Stimulated activated CD8-positive, alpha-beta memory T cell treated with anti-CD3 and anti-CD28 coated beads, Interleukin-12 subunit alpha, Interleukin-12 subunit beta, amount 100 ng/mL, for 24 hours (primary cell): ENCODE measurements around the gene KLRC4.
"Not testable (repeated sequence)": the region's sequence is repeated elsewhere in the genome, so short reads cannot be mapped to it uniquely, and the experiment has no call there.

ENCODE experiments used
- DNase-seq: peaks from one replicate; pipeline ENCODE4 v3.0.0-alpha.2; 2020; ENCODE audit errors: extremely low read depth

KLRC4 gene

DNA sequence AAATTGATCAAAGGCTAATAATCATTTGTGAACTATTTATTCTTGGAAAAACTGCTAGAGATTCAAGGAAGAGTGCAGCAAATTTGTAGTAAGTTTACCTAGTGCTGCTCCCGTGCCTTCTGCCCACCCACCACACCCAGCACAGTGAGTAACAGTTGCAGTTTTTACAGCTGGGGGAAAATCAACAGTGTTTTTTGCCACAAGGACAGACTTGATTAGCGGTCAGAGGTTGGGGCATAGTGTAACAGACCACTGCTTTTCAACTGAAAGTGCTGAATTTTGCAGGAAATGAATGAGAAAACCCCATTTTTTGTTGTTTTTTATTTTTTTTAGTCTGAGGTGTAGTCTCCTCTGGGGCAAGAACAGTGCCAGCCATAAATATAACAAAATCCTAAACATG is 12.3 kb downstream of the KLRC4 start:
- no peak for DNase-seq

DNA sequence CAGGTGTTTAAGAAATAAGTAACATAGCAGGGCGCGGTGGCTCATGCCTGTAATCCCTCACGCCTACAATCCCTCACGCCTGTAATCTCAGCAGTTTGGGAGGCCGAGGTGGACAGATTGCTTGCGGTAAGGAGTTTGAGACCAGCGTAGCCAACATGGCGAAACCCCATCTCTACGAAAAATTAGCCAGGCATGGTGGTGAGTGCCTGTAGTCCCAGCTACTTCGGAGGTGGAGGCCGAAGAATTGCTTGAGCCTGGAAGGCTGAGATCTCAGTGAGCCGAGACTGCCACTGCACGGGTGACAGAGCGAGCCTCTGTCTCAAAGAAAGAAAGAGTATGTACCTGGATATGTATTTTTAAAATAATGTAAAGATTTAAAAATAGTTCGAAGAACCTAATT is 13.4 kb downstream of the KLRC4 start:
- DNase-seq: not testable (repeated sequence)

DNA sequence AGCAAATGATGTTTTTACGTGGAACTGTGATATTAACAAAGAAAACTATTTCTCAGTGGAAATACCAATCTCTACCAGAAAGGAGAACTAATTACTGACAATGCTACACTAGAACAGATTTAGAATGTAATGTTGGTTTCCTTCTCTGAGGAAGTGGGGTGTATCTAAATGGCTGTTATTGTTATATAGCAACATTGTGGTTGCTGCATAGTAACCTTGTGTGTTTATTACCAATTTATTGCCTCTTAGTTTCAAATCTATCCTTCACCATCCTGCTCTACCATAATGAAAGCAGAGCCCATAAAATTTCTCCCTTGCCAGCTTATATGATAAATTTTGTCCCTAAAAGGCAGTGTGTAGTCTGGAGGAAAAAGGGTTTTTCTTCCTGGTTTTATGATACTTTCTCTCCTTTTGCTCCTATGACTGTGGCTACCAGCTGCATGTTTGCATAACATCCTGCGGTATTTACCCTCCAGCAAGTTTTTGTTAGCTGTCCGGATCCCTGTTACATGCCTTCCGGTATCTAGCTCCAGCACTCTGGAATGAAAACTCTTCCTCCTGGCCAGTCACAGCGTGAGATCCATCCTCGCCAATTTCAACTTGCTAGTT is 14.1 kb downstream of the KLRC4 start:
- DNase-seq: no peak

DNA sequence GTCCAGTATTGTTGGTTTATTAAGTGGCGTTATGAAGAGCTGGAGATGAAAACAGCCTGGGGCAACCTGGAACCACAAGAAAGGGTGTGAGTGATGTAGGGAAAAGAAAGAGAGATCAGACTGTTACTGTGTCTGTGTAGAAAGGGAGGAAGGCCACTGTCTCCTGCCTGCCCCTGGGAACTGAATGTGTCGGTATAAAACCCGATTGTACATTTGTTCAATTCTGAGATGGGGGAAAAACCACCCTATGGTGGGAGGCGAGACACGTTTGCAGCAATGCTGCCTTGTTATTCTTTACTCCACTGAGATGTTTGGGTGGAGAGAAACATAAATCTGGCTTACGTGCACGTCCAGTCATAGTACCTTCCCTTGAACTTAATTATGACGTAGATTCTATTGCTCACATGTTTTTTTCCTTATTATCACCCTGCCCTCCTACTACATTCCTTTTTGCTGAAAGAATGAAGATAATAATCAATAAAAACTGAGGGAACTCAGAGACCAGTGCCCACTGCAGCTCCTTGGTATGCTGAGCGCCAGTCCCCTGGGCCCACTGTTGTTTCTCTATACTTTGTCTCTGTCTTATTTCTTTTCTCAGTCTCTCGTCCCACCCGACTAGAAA is 14.9 kb downstream of the KLRC4 start:
- not testable (repeated sequence) for DNase-seq

DNA sequence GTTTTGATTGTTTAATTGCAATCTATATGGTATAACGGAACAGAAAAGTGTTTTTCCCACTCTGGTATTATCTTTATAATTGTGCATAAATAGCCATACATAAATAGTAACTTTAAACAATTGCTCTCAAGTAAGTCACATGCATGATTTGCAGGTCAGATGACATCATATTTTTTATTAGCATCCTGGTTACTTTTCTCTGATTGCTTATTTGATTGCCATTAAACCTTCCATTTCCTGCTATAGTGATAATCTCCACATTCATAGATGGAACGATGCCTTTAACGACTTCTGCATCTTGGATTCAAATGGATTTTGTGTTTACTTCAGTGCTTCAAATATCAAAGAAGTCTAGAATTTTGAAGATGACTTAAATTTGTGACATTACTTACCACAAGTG is 16.3 kb downstream of the KLRC4 start:
- no peak for DNase-seq

DNA sequence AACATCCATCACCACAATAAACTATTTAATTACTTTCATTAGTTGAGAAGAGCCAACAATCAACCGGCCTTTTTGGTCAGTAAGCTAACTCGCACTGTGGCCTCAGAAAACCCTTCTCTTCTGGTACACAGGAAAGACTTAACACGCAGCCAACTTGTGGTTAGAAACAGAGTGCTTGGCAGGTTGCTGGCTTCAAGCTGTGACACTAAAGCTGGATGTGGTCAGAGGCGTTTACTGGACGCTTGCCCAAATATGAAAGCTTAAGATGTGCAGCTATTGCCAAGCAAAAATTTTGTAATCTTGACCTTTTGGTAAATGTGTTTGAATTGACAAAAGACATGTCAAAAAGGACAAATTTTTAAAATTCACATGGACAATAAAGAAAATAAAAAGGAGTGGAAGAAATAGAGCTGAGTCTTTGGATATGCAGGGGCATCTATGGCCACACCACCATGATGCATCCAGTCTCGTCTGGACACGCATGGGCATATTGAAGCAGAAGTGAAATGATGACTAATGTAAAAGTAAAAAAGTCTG is 17.1 kb downstream of the KLRC4 start:
- no peak for DNase-seq

DNA sequence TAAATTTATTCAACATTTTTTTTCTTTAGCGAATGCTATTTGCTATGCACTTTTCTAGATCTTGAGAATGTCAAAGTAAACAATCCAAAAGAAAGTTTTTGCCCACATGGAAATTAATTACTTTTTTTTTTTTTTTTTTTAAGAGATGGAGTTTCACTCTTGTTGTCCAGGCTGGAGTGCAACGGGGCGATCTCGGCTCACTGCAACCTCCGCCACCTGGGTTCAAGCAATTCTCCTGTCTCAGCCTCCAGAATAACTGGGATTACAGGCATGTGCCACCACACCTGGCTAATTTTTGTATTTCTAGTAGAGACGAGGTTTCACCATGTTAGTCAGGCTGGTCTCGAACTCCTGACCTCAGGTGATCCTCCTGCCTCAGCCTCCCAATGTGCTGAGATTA is 18.6 kb downstream of the KLRC4 start:
- DNase-seq: not testable (repeated sequence)

DNA sequence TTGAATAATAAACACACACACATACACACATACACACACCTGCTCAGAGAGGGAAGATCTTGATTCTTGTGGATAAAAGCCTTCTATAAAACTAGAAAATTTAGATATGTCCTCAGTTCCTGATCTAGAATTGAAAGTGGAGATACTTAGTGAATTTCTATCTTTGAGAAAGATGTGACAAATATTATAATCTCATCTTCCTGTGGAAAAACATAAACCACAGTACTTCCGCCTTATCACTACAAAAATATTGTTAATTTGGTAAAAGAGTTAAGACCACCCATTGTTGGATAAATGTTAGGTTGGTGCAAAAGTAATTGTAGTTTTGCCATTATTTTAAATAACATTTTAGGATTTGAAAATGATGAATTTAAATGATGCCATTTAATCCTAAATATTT is 19.7 kb downstream of the KLRC4 start, which contains the start of gene KLRK1:
Gene KLRK1 (minus strand): TSS at position 138 of the 400 bp plus-strand sequence. CDS start 1,231 bp downstream, outside the sequence.
- no peak for DNase-seq

DNA sequence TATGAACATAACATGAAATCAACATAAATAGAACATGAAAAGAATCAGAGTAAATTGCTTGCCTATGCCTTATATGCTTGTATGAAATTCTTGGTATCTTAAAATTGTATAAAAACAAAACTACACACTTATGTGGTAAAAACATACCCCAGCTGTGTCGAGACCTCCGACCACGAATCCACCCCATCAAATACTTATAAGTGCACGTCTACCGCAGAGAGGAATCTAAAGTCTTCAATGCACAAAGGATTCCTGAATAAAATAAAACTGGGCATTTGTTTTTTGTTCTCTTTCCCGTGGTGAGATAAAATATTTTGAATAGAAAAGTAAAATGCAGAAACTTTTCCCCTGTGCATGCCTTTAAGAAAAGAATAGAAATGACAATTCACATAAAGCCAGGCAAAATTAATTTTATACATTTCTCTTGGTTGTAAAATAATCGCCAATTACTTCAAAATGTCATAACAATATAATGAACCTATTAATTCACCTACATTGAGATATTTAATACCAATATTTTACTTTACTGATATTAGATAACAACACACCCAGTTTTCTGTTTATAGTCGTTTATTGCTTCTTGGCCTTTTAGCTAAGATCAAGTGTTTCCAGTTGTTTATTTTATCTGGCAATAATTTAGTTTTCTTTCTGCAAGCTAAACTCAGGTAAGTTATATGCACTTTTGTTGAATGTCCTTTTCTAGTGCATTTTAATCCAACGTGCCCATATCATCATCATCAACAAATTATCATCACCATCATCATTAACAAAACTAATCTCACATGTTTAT is 20.7 kb downstream of the KLRC4 start:
- no peak for DNase-seq

DNA sequence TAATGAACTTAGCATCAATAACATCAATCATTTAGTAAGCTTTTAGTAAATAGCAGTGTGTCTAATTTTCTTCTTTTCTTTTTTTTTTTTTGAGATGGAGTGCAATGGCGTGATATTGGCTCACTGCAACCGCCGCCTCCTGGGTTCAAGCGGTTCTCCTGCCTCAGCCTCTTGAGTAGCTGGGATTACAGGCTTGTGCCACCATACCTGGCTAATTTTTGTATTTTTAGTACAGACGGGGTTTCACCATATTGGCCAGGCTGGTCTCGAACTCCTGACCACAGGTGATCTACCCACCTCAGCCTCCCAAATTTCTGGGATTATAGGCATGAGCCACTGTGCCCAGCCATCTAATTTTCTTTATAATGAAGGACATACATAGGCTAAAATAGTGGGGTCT is 22.1 kb downstream of the KLRC4 start:
- DNase-seq: not testable (repeated sequence)

DNA sequence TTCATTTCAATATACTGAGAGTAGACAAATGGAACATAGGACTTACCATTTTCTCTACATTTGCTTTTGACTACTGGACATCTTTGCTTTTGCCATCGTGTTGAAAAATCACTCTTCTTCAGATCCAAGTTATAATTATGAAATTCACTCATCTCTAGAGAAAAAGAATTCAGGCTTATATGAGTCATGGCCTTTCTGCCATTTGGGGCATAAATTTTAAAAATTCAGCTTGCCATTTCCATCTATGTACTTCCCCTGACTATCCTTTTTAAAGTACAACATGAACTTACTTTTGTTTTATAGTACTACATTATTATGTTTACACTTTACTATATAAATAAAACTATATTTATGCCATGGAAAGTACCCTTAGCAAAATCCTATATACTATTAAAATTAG is 22.7 kb downstream of the KLRC4 start:
- no peak for DNase-seq

DNA sequence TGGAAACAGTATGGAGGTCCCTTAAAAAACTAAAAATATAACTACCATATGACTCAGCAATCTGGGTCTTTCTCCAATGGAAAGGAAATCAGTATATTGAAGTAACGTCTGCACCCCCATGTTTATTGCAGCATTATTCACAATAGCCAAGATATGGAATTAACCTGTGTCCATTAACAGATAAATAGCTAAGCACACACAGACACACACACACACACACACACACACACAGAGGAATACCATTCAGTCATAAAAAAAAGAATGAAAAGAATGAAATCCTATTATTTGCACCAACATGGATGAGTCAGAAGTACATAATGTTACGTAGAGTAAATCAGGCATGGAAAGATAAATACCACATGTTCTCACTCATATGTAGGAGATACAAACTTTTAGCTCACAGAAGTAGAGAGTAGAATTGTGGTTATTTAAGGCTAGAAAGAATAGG is 24.4 kb downstream of the KLRC4 start:
- no peak for DNase-seq

DNA sequence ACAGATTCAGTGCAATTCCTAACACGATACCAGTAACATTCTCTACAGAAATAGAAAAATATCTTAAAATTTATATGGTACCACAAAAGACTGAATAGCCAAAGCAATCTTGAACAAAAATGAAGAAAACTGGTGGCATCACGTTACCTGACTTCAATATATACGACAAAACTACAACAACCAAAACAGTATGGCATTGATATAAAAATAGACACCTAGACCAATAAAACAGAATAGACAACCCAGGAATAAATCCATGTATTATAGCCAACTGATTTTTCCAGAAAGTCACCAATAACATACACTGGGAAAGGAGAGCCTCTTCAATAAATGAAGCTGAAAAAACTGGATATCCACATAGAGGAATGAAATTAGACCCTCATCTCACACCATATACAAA is 25.4 kb downstream of the KLRC4 start:
- DNase-seq: no peak

DNA sequence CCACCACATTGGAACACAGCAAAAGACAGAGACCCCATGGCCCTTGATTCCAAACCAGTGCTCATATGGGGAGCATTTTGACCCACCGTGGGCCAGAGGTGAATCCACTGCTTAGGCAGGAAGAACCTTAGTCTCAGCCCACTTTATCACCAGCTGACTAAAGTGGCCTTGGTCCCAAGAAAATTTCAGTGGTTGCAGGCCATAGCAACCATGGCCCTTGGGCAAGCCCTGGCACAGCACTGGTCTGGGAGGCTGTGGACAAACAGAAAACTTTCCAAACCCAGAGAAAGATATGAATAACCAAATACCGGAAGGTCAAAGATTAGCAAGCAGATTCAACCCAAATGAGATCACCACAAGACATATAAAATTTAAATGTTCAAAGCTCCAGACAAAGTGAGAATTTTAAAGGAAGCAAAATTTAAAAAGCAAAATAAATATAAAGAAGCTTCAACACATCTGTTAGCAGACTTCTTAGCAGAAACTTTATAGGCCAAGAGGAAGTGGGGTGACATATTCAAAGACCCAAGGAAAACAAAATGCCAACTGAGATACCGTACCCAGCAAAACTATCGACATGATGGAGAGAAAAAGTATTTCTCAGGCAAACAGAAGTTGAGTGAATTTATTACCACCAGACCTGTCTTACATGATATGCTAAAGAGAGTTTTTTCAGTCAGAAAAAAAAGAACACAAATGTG is 27.5 kb downstream of the KLRC4 start:
- no peak for DNase-seq

DNA sequence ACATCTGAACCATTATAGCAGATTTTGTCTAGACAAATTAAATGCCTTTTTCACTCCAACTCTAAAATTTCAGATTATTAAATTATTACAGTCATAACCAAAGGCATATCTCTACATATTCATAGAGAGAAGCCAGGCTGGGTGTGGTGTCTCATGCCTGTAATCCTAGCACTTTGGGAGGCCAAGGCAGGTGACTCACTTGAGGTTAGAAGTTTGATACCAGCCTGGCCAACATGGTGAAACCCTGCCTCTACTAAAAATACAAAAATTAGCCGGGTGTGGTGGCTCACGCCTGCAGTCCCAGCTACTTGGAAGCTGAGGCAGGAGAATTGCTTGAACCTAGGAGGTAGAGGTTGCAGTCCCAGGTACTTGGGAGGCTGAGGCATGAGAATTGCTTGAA is 30.8 kb downstream of the KLRC4 start:
- not testable (repeated sequence) for DNase-seq

DNA sequence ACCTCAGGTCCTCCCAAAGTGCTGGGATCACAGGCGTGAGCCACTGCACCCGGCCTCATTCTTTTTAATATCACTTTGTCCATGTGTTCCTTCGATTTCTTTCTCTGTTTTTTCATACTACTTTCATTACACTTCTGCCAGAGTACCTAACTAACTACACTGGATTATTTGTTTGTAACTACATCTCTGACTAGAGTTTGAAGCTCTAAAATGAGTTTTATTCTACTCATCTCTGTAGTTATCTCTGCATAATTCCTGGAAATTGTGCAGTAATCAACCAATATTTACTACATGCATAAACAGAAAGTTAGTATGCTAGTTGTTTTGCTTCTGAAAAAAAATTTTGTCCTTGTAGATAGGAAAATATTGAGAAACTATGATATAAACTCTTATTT is 34.9 kb downstream of the KLRC4 start:
- DNase-seq: no peak

DNA sequence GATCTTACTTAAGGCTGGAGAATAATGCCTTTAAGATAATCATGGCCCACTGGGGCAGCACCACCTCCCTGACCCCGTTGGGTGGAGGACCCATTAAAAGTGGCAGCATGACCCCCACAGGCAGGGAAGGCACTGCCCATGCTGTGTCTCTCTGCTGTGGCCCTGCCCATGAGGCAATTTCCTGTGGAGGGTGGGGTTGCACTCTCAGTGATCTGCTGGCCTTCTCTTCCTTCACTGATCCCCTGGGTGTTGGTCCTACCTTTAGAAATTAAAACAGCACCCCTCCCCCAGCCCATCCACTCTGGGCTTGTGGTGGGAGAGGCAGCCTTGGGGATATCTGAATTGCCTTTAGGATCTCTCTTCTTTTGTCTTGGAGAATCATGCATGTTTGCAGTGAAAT is 37.0 kb downstream of the KLRC4 start:
- DNase-seq: no peak

DNA sequence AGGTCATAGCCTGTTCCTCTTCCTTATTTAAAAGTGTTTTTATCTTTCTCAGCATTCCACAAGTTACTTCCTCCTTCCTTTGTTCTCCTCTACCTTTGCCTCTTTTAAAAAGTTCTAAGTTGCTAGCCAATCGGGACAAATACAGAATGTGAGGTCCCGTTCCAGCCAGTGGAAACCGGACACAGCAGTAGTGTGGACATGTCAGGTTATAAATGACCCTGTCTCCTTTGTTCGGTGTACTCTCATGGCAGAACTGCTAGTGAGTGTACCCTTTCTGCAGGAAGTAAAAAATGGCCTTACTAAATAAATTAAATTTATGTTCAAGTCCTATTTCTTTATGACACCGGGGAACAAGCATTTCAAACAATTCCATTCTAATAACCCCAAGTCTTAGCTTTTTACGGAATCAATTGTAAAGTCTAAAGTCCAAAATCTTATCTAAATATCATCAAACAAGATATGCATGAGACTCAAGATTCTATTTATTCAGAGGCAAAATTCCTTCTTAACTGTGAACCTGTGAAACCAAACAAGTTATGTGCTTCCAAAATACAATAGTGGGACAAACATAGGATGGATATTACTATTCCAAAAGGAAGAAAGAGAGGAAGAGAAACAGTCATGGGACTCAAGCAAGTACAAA is 37.5 kb downstream of the KLRC4 start:
- DNase-seq: not testable (repeated sequence)

DNA sequence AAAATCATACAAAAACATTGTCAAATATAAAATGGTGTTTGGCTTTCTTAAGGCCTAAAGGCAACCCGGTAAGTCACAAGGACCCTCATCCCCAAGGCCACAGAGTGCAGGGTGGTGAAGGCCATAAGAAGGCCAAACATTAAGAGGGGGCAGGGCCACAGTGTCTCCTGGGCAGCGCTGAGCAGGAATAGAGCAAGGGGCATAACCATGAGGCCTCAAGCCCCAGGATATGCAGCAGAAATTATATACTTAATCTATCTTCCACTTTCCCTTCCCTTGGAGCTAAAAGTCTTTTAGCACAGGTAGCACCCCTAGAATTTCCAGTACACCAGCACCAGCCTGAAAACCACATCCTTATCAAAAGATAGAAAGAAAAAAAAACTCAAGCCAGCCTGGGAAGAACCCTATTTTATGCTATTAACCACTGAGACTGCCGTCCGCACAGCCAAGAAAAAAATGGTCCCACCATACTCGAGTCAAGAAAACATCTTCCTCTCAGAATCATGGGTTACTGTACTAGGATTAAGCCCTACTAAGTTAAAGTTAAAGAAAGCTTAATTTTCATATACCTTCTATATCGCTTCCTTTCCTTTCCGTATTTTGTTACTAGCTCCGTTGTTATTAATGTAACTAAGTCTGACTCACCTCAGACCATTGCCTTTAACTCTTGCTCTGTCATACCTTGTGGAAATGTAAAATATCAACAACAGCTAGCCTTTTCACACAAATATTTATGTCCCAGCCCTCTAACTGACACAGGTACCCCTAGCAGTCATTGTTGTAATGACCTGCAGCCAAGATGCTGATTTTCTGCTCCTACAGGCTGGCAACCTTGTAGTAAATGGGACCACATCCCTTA is 39.8 kb downstream of the KLRC4 start:
- DNase-seq: no peak
